Right lung (tissue), 5 donors: ENCODE results near the gene CAMSAP3. TPM values are rescaled to one million over a fixed set of nuclear protein-coding genes. Genes with fewer than 3 reads are reported as not detected.
"Not testable (repeated sequence)": the region's sequence is repeated elsewhere in the genome, so short reads cannot be mapped to it uniquely, and the experiment has no call there.

Experiments used
- DNase-seq, 2 donors: peaks; one replicate each; pipeline ENCODE4 v3.0.0-alpha.2; 2013
- polyA plus RNA-seq, 5 donors: library from polyadenylated mRNA; unstranded; fragments of 120-200 nt; gene quantifications; one replicate each; pipeline versions ENCODE4 v1.2.1 to v1.2.3, GENCODE V29; 2013; ENCODE audit warnings: inconsistent platforms in 1 of 5, low replicate concordance in 1 of 5; ENCODE audit not compliant: insufficient read length in 5 of 5, insufficient read depth in 1 of 5

Gene CAMSAP3
- polyA plus RNA-seq, 5 donors = 7.8 to 19.7 (median 13.1) TPM

GRCh38 chr19:7629347-7630054 lies 33.8 kb downstream of the CAMSAP3 start, which contains the start of the genes PET100 and XAB2:
TSS of gene PET100 (plus strand) at chr19:7629793. CDS start at chr19:7629834, 41 bp downstream.
TSS of gene XAB2 (minus strand) at chr19:7629545. CDS start at chr19:7629527, 18 bp downstream.
- DNase-seq = peak; percentile 98 to 99

GRCh38 chr19:7631577-7631976 lies 35.9 kb downstream of the CAMSAP3 start:
- no peak for DNase-seq

- no peak for DNase-seq
Observed at GRCh38 chr19:7632340-7633203, 36.9 kb downstream of the CAMSAP3 start.

DNA sequence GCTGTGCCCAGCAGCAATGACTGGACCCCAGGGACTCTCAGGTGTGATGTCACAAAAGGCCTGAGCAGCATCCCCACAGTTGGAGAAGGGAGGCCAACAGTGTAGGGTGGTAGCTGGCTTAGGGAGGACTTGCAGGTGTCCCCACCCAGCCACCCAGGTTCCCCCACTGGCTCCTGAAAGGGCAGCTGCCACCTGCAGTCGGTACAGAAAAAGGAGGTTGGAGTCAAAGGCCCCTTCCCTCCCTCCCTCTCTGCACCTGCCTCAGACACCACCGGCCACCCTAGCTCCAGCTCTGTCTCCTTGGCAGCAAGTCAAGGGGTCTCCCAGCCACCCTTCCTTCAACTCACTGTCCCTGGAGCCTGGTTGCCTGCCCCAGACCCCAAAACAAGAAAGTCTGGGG lies 38.0 kb downstream of the CAMSAP3 start, which contains the start of gene PCP2:
Gene PCP2, minus strand, starts transcription at position 22 of the 400 bp plus-strand sequence. CDS start 262 bp downstream, outside the sequence.
- no peak for DNase-seq

DNA sequence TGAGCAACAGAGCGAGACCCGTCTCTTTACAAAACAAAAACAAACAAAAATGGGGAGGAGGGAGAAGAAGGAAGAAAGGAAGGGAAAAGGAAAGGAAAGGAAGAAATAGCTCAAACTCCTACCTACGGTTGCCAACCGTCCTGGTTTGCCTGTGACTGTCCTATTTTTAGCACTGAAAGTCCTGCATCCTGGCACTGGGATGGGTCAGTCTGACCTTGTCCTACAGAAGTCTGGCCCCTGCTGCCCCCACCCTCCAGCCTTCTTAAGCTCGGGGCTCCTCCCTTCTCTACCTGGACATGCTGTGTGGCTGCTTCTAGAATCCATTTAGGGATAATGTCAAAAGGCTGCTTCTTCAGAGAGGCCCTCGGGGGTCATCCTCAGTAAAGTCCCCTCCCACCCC lies 40.0 kb downstream of the CAMSAP3 start:
- no peak for DNase-seq

GRCh38 chr19:7636317-7636690 lies 40.6 kb downstream of the CAMSAP3 start:
- DNase-seq = no peak

DNA sequence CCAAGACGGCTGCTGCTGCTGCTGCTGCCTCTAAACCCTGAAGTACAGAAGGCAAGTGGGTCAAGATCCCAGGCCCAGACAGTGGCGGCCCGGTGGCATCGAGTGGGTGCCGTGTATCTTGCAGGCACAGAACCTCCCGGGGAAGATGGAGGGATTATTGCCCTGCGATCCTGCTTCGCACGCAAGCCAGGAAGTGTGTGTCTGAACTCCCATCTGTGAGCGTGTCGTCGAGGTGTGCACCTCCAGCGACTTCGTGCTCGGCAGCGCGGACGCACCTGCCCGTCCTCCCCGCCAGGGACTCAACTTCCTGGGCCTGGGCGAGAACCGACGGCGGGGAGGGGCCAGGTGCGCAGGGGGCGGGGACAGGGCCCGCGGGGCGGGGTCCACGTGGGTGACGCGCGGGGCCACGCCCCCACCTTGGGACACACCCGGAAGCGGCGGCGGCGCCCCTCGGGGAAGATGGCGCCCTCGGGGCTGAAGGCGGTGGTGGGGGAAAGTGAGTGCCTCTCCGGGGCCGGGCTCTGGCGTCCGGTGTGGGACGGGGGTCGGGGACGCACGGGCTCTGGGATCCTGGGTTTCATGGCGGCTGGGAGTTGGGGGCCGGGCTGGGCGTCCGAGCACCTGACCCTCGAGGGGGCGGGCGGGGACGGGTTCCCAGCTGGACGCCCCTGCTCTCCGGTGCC lies 41.2 kb downstream of the CAMSAP3 start, which contains the start of gene STXBP2:
Gene STXBP2, plus strand, starts transcription at position 420 of the 683 bp plus-strand sequence. Its CDS starts 40 bp downstream, at position 460.
- DNase-seq = peak in 1 of 2 donors; percentile 47

DNA sequence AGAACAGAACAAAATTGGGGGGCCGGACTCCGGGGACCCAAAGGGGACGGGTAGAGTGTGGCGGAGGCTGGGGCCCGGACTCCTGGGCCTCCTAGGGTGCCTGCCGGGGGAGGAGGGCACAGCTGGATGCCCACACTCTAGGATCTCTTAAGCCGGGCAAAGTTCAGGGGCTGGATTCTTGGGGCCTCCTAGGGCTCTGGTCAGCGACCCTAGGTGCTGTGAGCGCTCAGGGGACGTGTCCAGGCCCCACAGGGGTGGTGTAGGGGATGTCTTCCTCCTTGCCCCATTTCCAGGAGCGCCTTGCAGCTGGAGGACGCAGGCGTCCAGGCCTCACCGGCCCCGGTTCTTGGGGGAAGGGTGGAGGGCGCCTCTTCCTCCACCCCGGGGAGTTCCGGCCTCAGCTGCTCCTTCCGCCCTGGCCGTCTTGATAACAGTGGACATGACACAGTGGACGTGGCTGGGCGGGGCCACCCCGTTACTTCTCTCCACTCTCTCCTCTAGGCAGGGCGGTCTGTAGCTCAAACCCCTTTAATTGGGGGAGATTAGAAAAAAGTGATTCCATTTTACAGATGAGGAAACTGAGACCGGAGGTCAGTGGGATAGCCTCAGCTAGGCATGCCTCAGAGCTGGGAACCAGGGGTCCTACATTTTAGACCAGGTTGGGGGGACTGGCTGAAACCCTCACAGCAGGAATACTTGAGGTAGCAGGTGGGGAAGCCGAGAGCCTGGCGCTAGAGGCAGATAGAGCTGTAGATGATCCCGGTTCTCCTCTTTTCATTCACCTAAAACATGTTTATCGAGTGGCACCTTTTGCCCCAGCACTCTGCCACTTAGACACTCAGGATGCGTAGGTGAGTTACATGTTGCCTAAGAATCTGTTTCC lies 42.0 kb downstream of the CAMSAP3 start:
- DNase-seq = no peak

- DNase-seq = no peak
Observed at GRCh38 chr19:7638802-7639465, 43.3 kb downstream of the CAMSAP3 start.

GRCh38 chr19:7639863-7640348 lies 44.2 kb downstream of the CAMSAP3 start:
- no peak for DNase-seq

- no peak for DNase-seq
Observed at GRCh38 chr19:7640803-7641202, 45.1 kb downstream of the CAMSAP3 start.

DNA sequence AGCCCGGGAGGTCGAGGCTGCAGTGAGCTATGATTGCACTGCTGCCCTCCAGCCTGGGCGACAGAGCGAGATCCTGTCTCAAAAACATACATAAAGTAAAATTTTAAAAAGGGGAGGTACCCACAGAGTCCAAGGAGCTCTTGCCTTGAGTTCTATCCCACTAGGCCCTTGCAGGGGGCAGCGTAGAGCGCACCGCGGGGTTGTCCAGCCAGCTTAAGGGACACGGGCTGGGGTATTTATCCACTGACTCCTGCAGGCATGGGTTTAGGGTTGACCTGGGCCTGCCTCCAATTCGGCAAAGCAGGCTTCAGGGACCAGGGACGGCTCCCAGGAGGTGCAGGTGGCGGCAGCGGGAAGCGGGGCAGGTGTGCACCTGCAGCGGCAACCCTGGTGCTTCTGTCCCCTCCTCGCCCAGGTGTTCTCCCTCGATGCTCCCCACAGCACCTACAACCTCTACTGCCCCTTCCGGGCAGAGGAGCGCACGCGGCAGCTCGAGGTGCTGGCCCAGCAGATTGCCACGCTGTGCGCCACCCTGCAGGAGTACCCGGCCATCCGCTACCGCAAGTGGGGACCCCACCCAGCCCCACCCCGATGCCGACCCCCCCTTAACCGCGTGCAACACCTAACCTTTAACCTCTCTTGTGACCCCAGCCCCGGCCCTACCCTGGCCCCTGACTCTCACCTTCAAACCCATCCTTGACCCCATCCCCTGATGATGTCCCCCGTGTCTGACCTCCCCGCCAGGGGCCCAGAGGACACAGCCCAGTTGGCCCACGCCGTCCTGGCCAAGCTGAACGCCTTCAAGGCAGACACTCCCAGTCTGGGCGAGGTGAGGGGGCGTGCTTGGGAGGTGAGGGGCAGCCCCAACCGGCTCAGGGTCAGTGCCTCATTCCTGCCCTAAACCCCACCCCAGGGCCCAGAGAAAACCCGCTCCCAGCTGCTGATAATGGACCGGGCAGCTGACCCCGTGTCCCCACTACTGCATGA lies 45.9 kb downstream of the CAMSAP3 start:
- no peak for DNase-seq

GRCh38 chr19:7642295-7643030 lies 46.8 kb downstream of the CAMSAP3 start:
- DNase-seq = no peak

DNA sequence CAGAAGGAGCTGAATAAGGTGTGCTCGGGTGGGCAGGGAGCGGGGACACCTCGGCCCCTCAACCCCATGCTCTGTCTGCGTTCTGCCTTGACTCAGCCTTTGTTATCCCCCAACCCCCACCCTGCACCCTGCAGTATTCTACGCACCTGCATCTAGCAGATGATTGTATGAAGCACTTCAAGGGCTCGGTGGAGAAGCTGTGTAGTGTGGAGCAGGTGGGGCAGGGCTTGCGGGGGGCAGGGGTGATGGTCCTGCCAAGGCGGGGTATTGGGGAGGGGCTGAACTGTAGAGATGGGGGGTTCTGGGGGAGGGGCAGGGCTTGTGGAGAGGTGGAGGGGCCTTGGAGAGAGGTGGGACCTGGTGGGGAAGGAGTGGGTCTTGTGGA lies 47.4 kb downstream of the CAMSAP3 start:
- DNase-seq = no peak

GRCh38 chr19:7643629-7644549 lies 48.2 kb downstream of the CAMSAP3 start:
- DNase-seq = not testable (repeated sequence)

GRCh38 chr19:7644550-7644877 lies 48.9 kb downstream of the CAMSAP3 start:
- no peak for DNase-seq

- DNase-seq = no peak
Observed at GRCh38 chr19:7645163-7645562, 49.5 kb downstream of the CAMSAP3 start.
